Measurements from ENCODE around the gene OSBPL8.
A peak's percentile ranks its signal among the peaks of the same experiment; 100 is the strongest.

The OSBPL8 gene

GRCh38 chr12:76432733-76433132 is 126.8 kb downstream of the OSBPL8 start:
- no peak for ATAC-seq
- TF ChIP-seq ISL1 (CRISPR knock-in tag; IDR thresholded peaks at IDR 0.05) (no peak), TOX (CRISPR knock-in tag; IDR thresholded peaks at IDR 0.05; ENCODE audit: borderline replicate concordance) (no peak), ZNF70 (CRISPR knock-in tag; IDR thresholded peaks at IDR 0.05) (no peak)
- TF ChIP-seq, protein P1, sequence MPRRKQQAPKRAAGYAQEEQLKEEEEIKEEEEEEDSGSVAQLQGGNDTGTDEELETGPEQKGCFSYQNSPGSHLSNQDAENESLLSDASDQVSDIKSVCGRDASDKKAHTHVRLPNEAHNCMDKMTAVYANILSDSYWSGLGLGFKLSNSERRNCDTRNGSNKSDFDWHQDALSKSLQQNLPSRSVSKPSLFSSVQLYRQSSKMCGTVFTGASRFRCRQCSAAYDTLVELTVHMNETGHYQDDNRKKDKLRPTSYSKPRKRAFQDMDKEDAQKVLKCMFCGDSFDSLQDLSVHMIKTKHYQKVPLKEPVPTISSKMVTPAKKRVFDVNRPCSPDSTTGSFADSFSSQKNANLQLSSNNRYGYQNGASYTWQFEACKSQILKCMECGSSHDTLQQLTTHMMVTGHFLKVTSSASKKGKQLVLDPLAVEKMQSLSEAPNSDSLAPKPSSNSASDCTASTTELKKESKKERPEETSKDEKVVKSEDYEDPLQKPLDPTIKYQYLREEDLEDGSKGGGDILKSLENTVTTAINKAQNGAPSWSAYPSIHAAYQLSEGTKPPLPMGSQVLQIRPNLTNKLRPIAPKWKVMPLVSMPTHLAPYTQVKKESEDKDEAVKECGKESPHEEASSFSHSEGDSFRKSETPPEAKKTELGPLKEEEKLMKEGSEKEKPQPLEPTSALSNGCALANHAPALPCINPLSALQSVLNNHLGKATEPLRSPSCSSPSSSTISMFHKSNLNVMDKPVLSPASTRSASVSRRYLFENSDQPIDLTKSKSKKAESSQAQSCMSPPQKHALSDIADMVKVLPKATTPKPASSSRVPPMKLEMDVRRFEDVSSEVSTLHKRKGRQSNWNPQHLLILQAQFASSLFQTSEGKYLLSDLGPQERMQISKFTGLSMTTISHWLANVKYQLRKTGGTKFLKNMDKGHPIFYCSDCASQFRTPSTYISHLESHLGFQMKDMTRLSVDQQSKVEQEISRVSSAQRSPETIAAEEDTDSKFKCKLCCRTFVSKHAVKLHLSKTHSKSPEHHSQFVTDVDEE (CRISPR knock-in tag; IDR thresholded peaks at IDR 0.05): no peak

GRCh38 chr12:76428117-76428516 is 131.5 kb downstream of the OSBPL8 start:
- peak; percentile 65 for TF ChIP-seq ISL1 (CRISPR knock-in tag; IDR thresholded peaks at IDR 0.05)
- TF ChIP-seq, protein P2, sequence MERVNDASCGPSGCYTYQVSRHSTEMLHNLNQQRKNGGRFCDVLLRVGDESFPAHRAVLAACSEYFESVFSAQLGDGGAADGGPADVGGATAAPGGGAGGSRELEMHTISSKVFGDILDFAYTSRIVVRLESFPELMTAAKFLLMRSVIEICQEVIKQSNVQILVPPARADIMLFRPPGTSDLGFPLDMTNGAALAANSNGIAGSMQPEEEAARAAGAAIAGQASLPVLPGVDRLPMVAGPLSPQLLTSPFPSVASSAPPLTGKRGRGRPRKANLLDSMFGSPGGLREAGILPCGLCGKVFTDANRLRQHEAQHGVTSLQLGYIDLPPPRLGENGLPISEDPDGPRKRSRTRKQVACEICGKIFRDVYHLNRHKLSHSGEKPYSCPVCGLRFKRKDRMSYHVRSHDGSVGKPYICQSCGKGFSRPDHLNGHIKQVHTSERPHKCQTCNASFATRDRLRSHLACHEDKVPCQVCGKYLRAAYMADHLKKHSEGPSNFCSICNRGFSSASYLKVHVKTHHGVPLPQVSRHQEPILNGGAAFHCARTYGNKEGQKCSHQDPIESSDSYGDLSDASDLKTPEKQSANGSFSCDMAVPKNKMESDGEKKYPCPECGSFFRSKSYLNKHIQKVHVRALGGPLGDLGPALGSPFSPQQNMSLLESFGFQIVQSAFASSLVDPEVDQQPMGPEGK (CRISPR knock-in tag; IDR thresholded peaks at IDR 0.05; ENCODE audit: borderline replicate concordance): no peak
- no peak for ATAC-seq

- TF ChIP-seq POU6F1 (CRISPR knock-in tag; IDR thresholded peaks at IDR 0.05; ENCODE audit: borderline replicate concordance, low read depth) (no peak), ZNF8 (CRISPR knock-in tag; IDR thresholded peaks at IDR 0.05) (no peak), OSR1 (CRISPR knock-in tag; IDR thresholded peaks at IDR 0.05) (no peak), ARNTL (CRISPR knock-in tag; IDR thresholded peaks at IDR 0.05; ENCODE audit: borderline replicate concordance, low read depth) (no peak), ESRRG (CRISPR knock-in tag; IDR thresholded peaks at IDR 0.05) (no peak), SNAI2 (CRISPR knock-in tag; IDR thresholded peaks at IDR 0.05) (no peak), ISL1 (CRISPR knock-in tag; IDR thresholded peaks at IDR 0.05) (no peak)
- TF ChIP-seq, protein P3, sequence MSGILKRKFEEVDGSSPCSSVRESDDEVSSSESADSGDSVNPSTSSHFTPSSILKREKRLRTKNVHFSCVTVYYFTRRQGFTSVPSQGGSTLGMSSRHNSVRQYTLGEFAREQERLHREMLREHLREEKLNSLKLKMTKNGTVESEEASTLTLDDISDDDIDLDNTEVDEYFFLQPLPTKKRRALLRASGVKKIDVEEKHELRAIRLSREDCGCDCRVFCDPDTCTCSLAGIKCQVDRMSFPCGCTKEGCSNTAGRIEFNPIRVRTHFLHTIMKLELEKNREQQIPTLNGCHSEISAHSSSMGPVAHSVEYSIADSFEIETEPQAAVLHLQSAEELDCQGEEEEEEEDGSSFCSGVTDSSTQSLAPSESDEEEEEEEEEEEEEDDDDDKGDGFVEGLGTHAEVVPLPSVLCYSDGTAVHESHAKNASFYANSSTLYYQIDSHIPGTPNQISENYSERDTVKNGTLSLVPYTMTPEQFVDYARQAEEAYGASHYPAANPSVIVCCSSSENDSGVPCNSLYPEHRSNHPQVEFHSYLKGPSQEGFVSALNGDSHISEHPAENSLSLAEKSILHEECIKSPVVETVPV (CRISPR knock-in tag; IDR thresholded peaks at IDR 0.05): no peak
- TF ChIP-seq, protein P1 (CRISPR knock-in tag; IDR thresholded peaks at IDR 0.05): no peak
- no peak for ATAC-seq
Measured at GRCh38 chr12:76426160-76426559, 133.4 kb downstream of the OSBPL8 start.

GRCh38 chr12:76424941-76425340 is 134.6 kb downstream of the OSBPL8 start:
- ATAC-seq: no peak
- no peak for TF ChIP-seq OSR1 (CRISPR knock-in tag; IDR thresholded peaks at IDR 0.05)
- no peak for TF ChIP-seq ZFP30 (CRISPR knock-in tag; IDR thresholded peaks at IDR 0.05)
- TF ChIP-seq ZNF8 (CRISPR knock-in tag; IDR thresholded peaks at IDR 0.05): no peak
- no peak for TF ChIP-seq TCF4 (CRISPR knock-in tag; IDR thresholded peaks at IDR 0.05; ENCODE audit: borderline replicate concordance)
- no peak for TF ChIP-seq GLIS3 (CRISPR knock-in tag; IDR thresholded peaks at IDR 0.05)
- TF ChIP-seq ISL1 (CRISPR knock-in tag; IDR thresholded peaks at IDR 0.05): no peak
- no peak for TF ChIP-seq CSDC2 (CRISPR knock-in tag; IDR thresholded peaks at IDR 0.05)
- no peak for TF ChIP-seq POU6F1 (CRISPR knock-in tag; IDR thresholded peaks at IDR 0.05; ENCODE audit: borderline replicate concordance, low read depth)
- no peak for TF ChIP-seq ZC3H10 (CRISPR knock-in tag; IDR thresholded peaks at IDR 0.05)
- TF ChIP-seq RARB (CRISPR knock-in tag; IDR thresholded peaks at IDR 0.05): no peak
- TF ChIP-seq PPARA (CRISPR knock-in tag; IDR thresholded peaks at IDR 0.05; ENCODE audit: borderline replicate concordance): no peak
- TF ChIP-seq, protein P2 (CRISPR knock-in tag; IDR thresholded peaks at IDR 0.05; ENCODE audit: borderline replicate concordance): no peak
- TF ChIP-seq, protein P3 (CRISPR knock-in tag; IDR thresholded peaks at IDR 0.05): no peak
- no peak for TF ChIP-seq ARNTL (CRISPR knock-in tag; IDR thresholded peaks at IDR 0.05; ENCODE audit: borderline replicate concordance, low read depth)
